AG04449 (cell line): ENCODE measurements around the gene DCDC1.

Experiments used
- CTCF ChIA-PET: fragments of 350-600 bp; formaldehyde crosslinking; extraction: SDS; loops from one replicate; lab custom pipeline; 2021; ENCODE audit warnings: antibody characterized with exemption; lab: Yijun Ruan, JAX
- POLR2A ChIA-PET: fragments of 400-600, 350-600 bp; formaldehyde crosslinking; extraction: SDS; loops from one replicate; lab custom pipeline; 2020; ENCODE audit warnings: antibody characterized with exemption, inconsistent platforms; lab: Yijun Ruan, JAX
- DNase-seq: peaks from one replicate; pipeline ENCODE4 v3.0.0-alpha.2; 2010; ENCODE audit warnings: low read depth, low spot score
- H3K4me3 ChIP-seq: 2 replicates; pipeline ENCODE4 v1.5.1; 2011; ENCODE audit warnings: low read depth, mild to moderate bottlenecking, control low read depth, low read length
- CTCF ChIP-seq: IDR thresholded peaks from one replicate; pipeline ENCODE4 v1.5.1; 2011; ENCODE audit warnings: mild to moderate bottlenecking, moderate library complexity, low read length, control low read depth, inconsistent platforms; ENCODE audit not compliant: insufficient read depth; ENCODE audit errors: missing control alignments

The DCDC1 gene

GRCh38 chr11:30821438-30821965 is 548.0 kb downstream of the DCDC1 start:
- no peak overlapping the region for H3K4me3 ChIP-seq
- TF ChIP-seq CTCF = no peak
- CTCF ChIA-PET = no interaction called here
- DNase-seq = no peak
- POLR2A ChIA-PET = no interaction called here

- DNase-seq = no peak
- ChIA-PET CTCF (no interaction called here), POLR2A (no interaction called here)
- no peak for TF ChIP-seq CTCF
- H3K4me3 ChIP-seq = no peak overlapping the region
Observed at GRCh38 chr11:30818721-30819120, 550.8 kb downstream of the DCDC1 start.

- no peak for DNase-seq
- ChIA-PET CTCF (no interaction called here), POLR2A (no interaction called here)
- no peak overlapping the region for H3K4me3 ChIP-seq
- no peak for TF ChIP-seq CTCF
Observed at GRCh38 chr11:30816959-30817880, 552.3 kb downstream of the DCDC1 start.

GRCh38 chr11:30815619-30816018 is 553.9 kb downstream of the DCDC1 start:
- no peak for TF ChIP-seq CTCF

GRCh38 chr11:30814737-30815136 is 554.8 kb downstream of the DCDC1 start:
- DNase-seq = no peak
- POLR2A ChIA-PET = no interaction called here
- no peak overlapping the region for H3K4me3 ChIP-seq
- CTCF ChIA-PET = no interaction called here
- TF ChIP-seq CTCF = no peak

More at GRCh38 chr11:30815619-30816018, 553.9 kb downstream of the DCDC1 start:
- DNase-seq = no peak
- H3K4me3 ChIP-seq = no peak overlapping the region
- CTCF ChIA-PET = no interaction called here
- POLR2A ChIA-PET = no interaction called here
